OCI-LY3 (cell line): Measurements from ENCODE around the gene GADD45GIP1.

Experiments used
- CTCF ChIP-seq: fragments of 200-600, 300-600 bp; sonication (generic); IDR thresholded peaks from 2 replicates; pipeline ENCODE4 v1.5.1; 2014; ENCODE audit warnings: antibody characterized with exemption, low read length, low read depth
- EZH2phosphoT487 ChIP-seq: fragments of 200-600 bp; shearing (Covaris generic); IDR thresholded peaks from 2 replicates; pipeline ENCODE4 v1.6.1; 2018; ENCODE audit warnings: antibody characterized with exemption, mixed run types, low read depth

- TF ChIP-seq CTCF (no peak), EZH2phosphoT487 (no peak)
Observed at GRCh38 chr19:13001166-13001501, 44.1 kb upstream of the GADD45GIP1 start.
